NB4 (cell line): Measurements from ENCODE around the gene ZNF892.

ENCODE experiments used
- POLR2A ChIP-seq: IDR thresholded peaks from 2 replicates; pipeline ENCODE4 v1.6.1; 2011; ENCODE audit warnings: mild to moderate bottlenecking; ENCODE audit not compliant: insufficient read length; ENCODE audit errors: extremely low read depth
- TF ChIP-seq, protein P1 (sequence below): IDR thresholded peaks from one replicate; pipeline ENCODE4 v1.5.1; 2012; ENCODE audit warnings: low read depth, low read length

DNA sequence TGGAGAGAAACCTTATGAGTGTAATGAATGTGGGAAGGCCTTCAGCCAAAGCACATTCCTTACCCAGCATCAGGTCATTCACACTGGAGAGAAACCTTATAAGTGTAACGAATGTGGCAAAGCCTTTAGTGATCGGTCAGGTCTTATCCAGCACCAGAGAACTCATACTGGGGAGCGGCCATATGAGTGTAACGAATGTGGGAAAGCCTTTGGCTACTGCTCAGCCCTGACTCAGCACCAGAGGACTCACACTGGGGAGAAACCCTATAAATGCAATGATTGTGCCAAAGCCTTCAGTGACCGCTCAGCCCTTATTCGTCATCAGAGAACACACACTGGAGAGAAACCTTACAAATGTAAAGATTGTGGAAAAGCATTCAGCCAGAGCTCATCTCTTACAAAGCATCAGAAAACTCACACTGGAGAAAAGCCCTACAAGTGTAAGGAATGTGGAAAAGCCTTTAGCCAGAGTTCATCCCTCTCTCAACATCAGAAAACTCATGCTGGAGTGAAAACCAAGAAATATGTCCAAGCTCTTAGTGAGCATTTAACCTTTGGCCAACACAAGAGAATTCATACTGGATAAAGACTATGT is 7.8 kb downstream of the ZNF892 start:
- TF ChIP-seq, protein P1, sequence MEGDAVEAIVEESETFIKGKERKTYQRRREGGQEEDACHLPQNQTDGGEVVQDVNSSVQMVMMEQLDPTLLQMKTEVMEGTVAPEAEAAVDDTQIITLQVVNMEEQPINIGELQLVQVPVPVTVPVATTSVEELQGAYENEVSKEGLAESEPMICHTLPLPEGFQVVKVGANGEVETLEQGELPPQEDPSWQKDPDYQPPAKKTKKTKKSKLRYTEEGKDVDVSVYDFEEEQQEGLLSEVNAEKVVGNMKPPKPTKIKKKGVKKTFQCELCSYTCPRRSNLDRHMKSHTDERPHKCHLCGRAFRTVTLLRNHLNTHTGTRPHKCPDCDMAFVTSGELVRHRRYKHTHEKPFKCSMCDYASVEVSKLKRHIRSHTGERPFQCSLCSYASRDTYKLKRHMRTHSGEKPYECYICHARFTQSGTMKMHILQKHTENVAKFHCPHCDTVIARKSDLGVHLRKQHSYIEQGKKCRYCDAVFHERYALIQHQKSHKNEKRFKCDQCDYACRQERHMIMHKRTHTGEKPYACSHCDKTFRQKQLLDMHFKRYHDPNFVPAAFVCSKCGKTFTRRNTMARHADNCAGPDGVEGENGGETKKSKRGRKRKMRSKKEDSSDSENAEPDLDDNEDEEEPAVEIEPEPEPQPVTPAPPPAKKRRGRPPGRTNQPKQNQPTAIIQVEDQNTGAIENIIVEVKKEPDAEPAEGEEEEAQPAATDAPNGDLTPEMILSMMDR: no peak
- no peak for TF ChIP-seq POLR2A
